Panc1 (cell line): ENCODE data around the gene NRG2.

Source experiments
- POLR2AphosphoS5 ChIP-seq: IDR thresholded peaks from 2 replicates; pipeline ENCODE4 v1.6.1; 2012; ENCODE audit warnings: mild to moderate bottlenecking, low read depth, low read length, moderate library complexity
- TF ChIP-seq, protein P1 (sequence below): fragments of 450-650 bp; IDR thresholded peaks from 2 replicates; pipeline ENCODE4 v1.5.1; 2017; ENCODE audit warnings: mild to moderate bottlenecking

- TF ChIP-seq, protein P1, sequence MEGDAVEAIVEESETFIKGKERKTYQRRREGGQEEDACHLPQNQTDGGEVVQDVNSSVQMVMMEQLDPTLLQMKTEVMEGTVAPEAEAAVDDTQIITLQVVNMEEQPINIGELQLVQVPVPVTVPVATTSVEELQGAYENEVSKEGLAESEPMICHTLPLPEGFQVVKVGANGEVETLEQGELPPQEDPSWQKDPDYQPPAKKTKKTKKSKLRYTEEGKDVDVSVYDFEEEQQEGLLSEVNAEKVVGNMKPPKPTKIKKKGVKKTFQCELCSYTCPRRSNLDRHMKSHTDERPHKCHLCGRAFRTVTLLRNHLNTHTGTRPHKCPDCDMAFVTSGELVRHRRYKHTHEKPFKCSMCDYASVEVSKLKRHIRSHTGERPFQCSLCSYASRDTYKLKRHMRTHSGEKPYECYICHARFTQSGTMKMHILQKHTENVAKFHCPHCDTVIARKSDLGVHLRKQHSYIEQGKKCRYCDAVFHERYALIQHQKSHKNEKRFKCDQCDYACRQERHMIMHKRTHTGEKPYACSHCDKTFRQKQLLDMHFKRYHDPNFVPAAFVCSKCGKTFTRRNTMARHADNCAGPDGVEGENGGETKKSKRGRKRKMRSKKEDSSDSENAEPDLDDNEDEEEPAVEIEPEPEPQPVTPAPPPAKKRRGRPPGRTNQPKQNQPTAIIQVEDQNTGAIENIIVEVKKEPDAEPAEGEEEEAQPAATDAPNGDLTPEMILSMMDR: no peak
- no peak for TF ChIP-seq POLR2AphosphoS5
Observed at GRCh38 chr5:140076788-140077187, 33.7 kb upstream of the NRG2 start.
